ENCODE measurements around the gene STK16.

The STK16 gene

GRCh38 chr2:219261024-219261855 lies 16.0 kb downstream of the STK16 start:
- H3K9me3 ChIP-seq (ENCODE audit: insufficient read depth, low read depth, low read length): no peaks in the 10 kb centered on the region
- H3K9me2 ChIP-seq (replicated peaks; ENCODE audit: low read depth, low read length): no peaks in the 10 kb centered on the region
- H3K4me1 ChIP-seq (ENCODE audit: insufficient read depth, low read length, poor library complexity, severe bottlenecking): peaks cover 4% of the 10 kb centered on the region
- H4K20me1 ChIP-seq (ENCODE audit: insufficient read depth, low read length, poor library complexity, severe bottlenecking): no peaks in the 10 kb centered on the region
- no peak overlapping the region for H2AFZ ChIP-seq (ENCODE audit: low read length)
- H3K27me3 ChIP-seq (ENCODE audit: insufficient read depth, low read length, poor library complexity, severe bottlenecking): no peaks in the 10 kb centered on the region
- H3F3A ChIP-seq (ENCODE audit: low read depth): no peaks in the 10 kb centered on the region
- H3K4me3 ChIP-seq (ENCODE audit: low read length, poor library complexity, severe bottlenecking): no peak overlapping the region
- TF ChIP-seq CTCF (conservative IDR thresholded peaks at IDR 0.05; ENCODE audit: low read length) (no peak), EZH2phosphoT487 (IDR thresholded peaks at IDR 0.05; ENCODE audit: borderline replicate concordance) (no peak)
- no peak overlapping the region for H3K4me2 ChIP-seq (ENCODE audit: low read depth, low read length, poor library complexity, severe bottlenecking)
- no peaks in the 10 kb centered on the region for H3K36me3 ChIP-seq (ENCODE audit: insufficient read depth, low read length)
- no peak overlapping the region for H3K9ac ChIP-seq (ENCODE audit: low read depth, low read length, poor library complexity, severe bottlenecking)
- no peaks in the 10 kb centered on the region for H3K79me2 ChIP-seq (ENCODE audit: insufficient read depth, low read length)

- no peaks in the 10 kb centered on the region for H3K9me2 ChIP-seq (replicated peaks; ENCODE audit: low read depth, low read length)
- no peak overlapping the region for H3K4me3 ChIP-seq (ENCODE audit: low read length, poor library complexity, severe bottlenecking)
- no peak overlapping the region for H2AFZ ChIP-seq (ENCODE audit: low read length)
- no peak overlapping the region for H3K4me2 ChIP-seq (ENCODE audit: low read depth, low read length, poor library complexity, severe bottlenecking)
- TF ChIP-seq CTCF (conservative IDR thresholded peaks at IDR 0.05; ENCODE audit: low read length): no peak
- TF ChIP-seq EZH2phosphoT487 (IDR thresholded peaks at IDR 0.05; ENCODE audit: borderline replicate concordance): no peak
- no peaks in the 10 kb centered on the region for H3K79me2 ChIP-seq (ENCODE audit: insufficient read depth, low read length)
- H3K36me3 ChIP-seq (ENCODE audit: insufficient read depth, low read length): no peaks in the 10 kb centered on the region
- no peaks in the 10 kb centered on the region for H3K27me3 ChIP-seq (ENCODE audit: insufficient read depth, low read length, poor library complexity, severe bottlenecking)
- no peaks in the 10 kb centered on the region for H4K20me1 ChIP-seq (ENCODE audit: insufficient read depth, low read length, poor library complexity, severe bottlenecking)
- no peaks in the 10 kb centered on the region for H3K9me3 ChIP-seq (ENCODE audit: insufficient read depth, low read depth, low read length)
- peaks cover 1% of the 10 kb centered on the region for H3K4me1 ChIP-seq (ENCODE audit: insufficient read depth, low read length, poor library complexity, severe bottlenecking)
- H3F3A ChIP-seq (ENCODE audit: low read depth): no peaks in the 10 kb centered on the region
- H3K9ac ChIP-seq (ENCODE audit: low read depth, low read length, poor library complexity, severe bottlenecking): no peak overlapping the region
These were observed 21.0 kb downstream of the STK16 start for GRCh38 chr2:219266232-219266631.

- H4K20me1 ChIP-seq (ENCODE audit: insufficient read depth, low read length, poor library complexity, severe bottlenecking): no peaks in the 10 kb centered on the region
- no peaks in the 10 kb centered on the region for H3K9me3 ChIP-seq (ENCODE audit: insufficient read depth, low read depth, low read length)
- no peaks in the 10 kb centered on the region for H3K36me3 ChIP-seq (ENCODE audit: insufficient read depth, low read length)
- no peak overlapping the region for H2AFZ ChIP-seq (ENCODE audit: low read length)
- no peak overlapping the region for H3K4me2 ChIP-seq (ENCODE audit: low read depth, low read length, poor library complexity, severe bottlenecking)
- H3K79me2 ChIP-seq (ENCODE audit: insufficient read depth, low read length): no peaks in the 10 kb centered on the region
- TF ChIP-seq EZH2phosphoT487 (IDR thresholded peaks at IDR 0.05; ENCODE audit: borderline replicate concordance): no peak
- TF ChIP-seq CTCF (conservative IDR thresholded peaks at IDR 0.05; ENCODE audit: low read length): no peak
- H3K9me2 ChIP-seq (replicated peaks; ENCODE audit: low read depth, low read length): no peaks in the 10 kb centered on the region
- H3K4me3 ChIP-seq (ENCODE audit: low read length, poor library complexity, severe bottlenecking): no peak overlapping the region
- no peaks in the 10 kb centered on the region for H3K27me3 ChIP-seq (ENCODE audit: insufficient read depth, low read length, poor library complexity, severe bottlenecking)
- no peak overlapping the region for H3K9ac ChIP-seq (ENCODE audit: low read depth, low read length, poor library complexity, severe bottlenecking)
- no peaks in the 10 kb centered on the region for H3K4me1 ChIP-seq (ENCODE audit: insufficient read depth, low read length, poor library complexity, severe bottlenecking)
- H3F3A ChIP-seq (ENCODE audit: low read depth): no peaks in the 10 kb centered on the region
These were observed 21.6 kb downstream of the STK16 start for GRCh38 chr2:219266886-219267285.

All from Loucy (cell line).